T-helper 17 cell (primary cell): Measurements from ENCODE around the gene CUBN. TPM values are rescaled to one million over a fixed set of nuclear protein-coding genes. Genes with fewer than 3 reads are reported as not detected.
A peak's percentile ranks its signal among the peaks of the same experiment; 100 is the strongest.

Source experiments
- ATAC-seq: fragments of 150-1000 bp; cut with Tn5 transposase; 2 replicates; pipeline ENCODE4 v1.10.0; 2021; ENCODE audit warnings: mild to moderate bottlenecking, moderate library complexity
- DNase-seq, 3 donors: peaks; one replicate each; pipeline versions ENCODE4 v3.0.0 to v3.0.0-alpha.2; 2020 to 2021
- H3K9me3 ChIP-seq: one replicate; pipeline ENCODE4 v1.7.0; 2013; ENCODE audit warnings: low read length, mild to moderate bottlenecking; ENCODE audit not compliant: control insufficient read depth, poor library complexity, severe bottlenecking
- H3K27ac Mint-ChIP-seq: one replicate; pipeline ENCODE4 v1.8.0; 2022; ENCODE audit warnings: mild to moderate bottlenecking, moderate library complexity, mixed read lengths
- H3K27me3 Mint-ChIP-seq: one replicate; pipeline ENCODE4 v1.8.0; 2022; ENCODE audit warnings: mixed read lengths
- H3K36me3 Mint-ChIP-seq: one replicate; pipeline ENCODE4 v1.8.0; 2022; ENCODE audit warnings: low read depth, mixed read lengths
- H3K4me1 Mint-ChIP-seq: one replicate; pipeline ENCODE4 v1.8.0; 2022; ENCODE audit warnings: mild to moderate bottlenecking, mixed read lengths
- H3K4me3 Mint-ChIP-seq: one replicate; pipeline ENCODE4 v1.8.0; 2022; ENCODE audit warnings: mild to moderate bottlenecking, moderate library complexity, mixed read lengths
- total RNA-seq, 4 donors: library from RNA in 2 of 4; stranded (reverse) in 2 of 4; gene quantifications; one replicate each; pipeline ENCODE4 v1.2.3 and lab custom pipeline; 2022 to 2026

CUBN gene
- total RNA-seq, 2 donors from 2014 or later: 3.1 to 5.3 TPM

GRCh38 chr10:16952080-16952479 lies 177.5 kb downstream of the CUBN start:
- ATAC-seq (no peak), DNase-seq (no peak)
- Mint-ChIP-seq H3K4me1 (peaks cover 7% of the 10 kb centered on the region), H3K27ac (peak overlapping the region; percentile 59), H3K36me3 (no peaks in the 10 kb centered on the region), H3K27me3 (no peaks in the 10 kb centered on the region), H3K4me3 (no peak overlapping the region)
- H3K9me3 ChIP-seq: no peaks in the 10 kb centered on the region

- H3K27ac Mint-ChIP-seq: peak overlapping the region; percentile 60
- no peaks in the 10 kb centered on the region for H3K9me3 ChIP-seq
- H3K27me3 Mint-ChIP-seq: no peaks in the 10 kb centered on the region
- H3K4me1 Mint-ChIP-seq: peaks cover 5% of the 10 kb centered on the region
- H3K4me3 Mint-ChIP-seq: no peak overlapping the region
- ATAC-seq (no peak), DNase-seq (no peak)
- H3K36me3 Mint-ChIP-seq: no peaks in the 10 kb centered on the region
Observed at GRCh38 chr10:16950656-16951601, 178.7 kb downstream of the CUBN start.

GRCh38 chr10:16949816-16950215 lies 179.8 kb downstream of the CUBN start:
- DNase-seq: no peak
- Mint-ChIP-seq H3K4me1 (peaks cover 5% of the 10 kb centered on the region), H3K27me3 (no peaks in the 10 kb centered on the region), H3K27ac (no peak overlapping the region), H3K36me3 (no peaks in the 10 kb centered on the region), H3K4me3 (no peak overlapping the region)
- no peaks in the 10 kb centered on the region for H3K9me3 ChIP-seq
- no peak for ATAC-seq

GRCh38 chr10:16948361-16948760 lies 181.2 kb downstream of the CUBN start:
- H3K4me1 Mint-ChIP-seq: peaks cover 9% of the 10 kb centered on the region
- peak; percentile 91 for ATAC-seq
- H3K27ac Mint-ChIP-seq: peak overlapping the region; percentile 49

GRCh38 chr10:16947069-16947468 lies 182.5 kb downstream of the CUBN start:
- no peaks in the 10 kb centered on the region for H3K27me3 Mint-ChIP-seq
- peaks cover 6% of the 10 kb centered on the region for H3K4me1 Mint-ChIP-seq
- no peak for DNase-seq
- H3K36me3 Mint-ChIP-seq: no peaks in the 10 kb centered on the region
- peak overlapping the region; percentile 49 for H3K27ac Mint-ChIP-seq
- H3K9me3 ChIP-seq: no peaks in the 10 kb centered on the region
- no peak for ATAC-seq
- H3K4me3 Mint-ChIP-seq: no peak overlapping the region

More at GRCh38 chr10:16948361-16948760, 181.2 kb downstream of the CUBN start:
- H3K9me3 ChIP-seq: no peaks in the 10 kb centered on the region
- Mint-ChIP-seq H3K36me3 (no peaks in the 10 kb centered on the region), H3K27me3 (no peaks in the 10 kb centered on the region), H3K4me3 (no peak overlapping the region)
- peak; percentile 32 to 53 (median 45) for DNase-seq

GRCh38 chr10:16945593-16945992 lies 184.0 kb downstream of the CUBN start:
- ATAC-seq (no peak), DNase-seq (no peak)
- H3K4me3 Mint-ChIP-seq: no peak overlapping the region
- H3K36me3 Mint-ChIP-seq: no peaks in the 10 kb centered on the region
- H3K4me1 Mint-ChIP-seq: peaks cover 6% of the 10 kb centered on the region
- no peaks in the 10 kb centered on the region for H3K9me3 ChIP-seq
- no peaks in the 10 kb centered on the region for H3K27me3 Mint-ChIP-seq
- H3K27ac Mint-ChIP-seq: peak overlapping the region; percentile 83

- no peak for DNase-seq
- H3K27me3 Mint-ChIP-seq: no peaks in the 10 kb centered on the region
- no peak overlapping the region for H3K4me3 Mint-ChIP-seq
- peak; percentile 38 for ATAC-seq
- peak overlapping the region; percentile 83 for H3K27ac Mint-ChIP-seq
- H3K36me3 Mint-ChIP-seq: no peaks in the 10 kb centered on the region
- peaks cover 6% of the 10 kb centered on the region for H3K4me1 Mint-ChIP-seq
- H3K9me3 ChIP-seq: no peaks in the 10 kb centered on the region
Observed at GRCh38 chr10:16944986-16945385, 184.6 kb downstream of the CUBN start.

- DNase-seq: no peak
- H3K27me3 Mint-ChIP-seq: no peaks in the 10 kb centered on the region
- H3K9me3 ChIP-seq: no peaks in the 10 kb centered on the region
- peak overlapping the region; percentile 83 for H3K27ac Mint-ChIP-seq
- peaks cover 6% of the 10 kb centered on the region for H3K4me1 Mint-ChIP-seq
- no peak for ATAC-seq
- H3K36me3 Mint-ChIP-seq: no peaks in the 10 kb centered on the region
- H3K4me3 Mint-ChIP-seq: peak overlapping the region; percentile 32
Observed at GRCh38 chr10:16944402-16944801, 185.2 kb downstream of the CUBN start.

- DNase-seq: no peak
- no peak for ATAC-seq
- H3K4me3 Mint-ChIP-seq: no peak overlapping the region
- peaks cover 4% of the 10 kb centered on the region for H3K4me1 Mint-ChIP-seq
- no peaks in the 10 kb centered on the region for H3K9me3 ChIP-seq
- H3K36me3 Mint-ChIP-seq: no peaks in the 10 kb centered on the region
- no peaks in the 10 kb centered on the region for H3K27me3 Mint-ChIP-seq
- peak overlapping the region; percentile 83 for H3K27ac Mint-ChIP-seq
Observed at GRCh38 chr10:16943295-16944285, 186.0 kb downstream of the CUBN start.

GRCh38 chr10:16942381-16943078 lies 187.1 kb downstream of the CUBN start:
- Mint-ChIP-seq H3K27ac (peak overlapping the region; percentile 49), H3K36me3 (no peaks in the 10 kb centered on the region), H3K4me1 (peaks cover 4% of the 10 kb centered on the region), H3K4me3 (no peak overlapping the region), H3K27me3 (no peaks in the 10 kb centered on the region)
- ATAC-seq (no peak), DNase-seq (no peak)
- H3K9me3 ChIP-seq: no peaks in the 10 kb centered on the region

GRCh38 chr10:16941870-16942269 lies 187.7 kb downstream of the CUBN start:
- Mint-ChIP-seq H3K36me3 (no peaks in the 10 kb centered on the region), H3K4me1 (peaks cover 4% of the 10 kb centered on the region), H3K4me3 (peak overlapping the region; percentile 41), H3K27ac (no peak overlapping the region), H3K27me3 (no peaks in the 10 kb centered on the region)
- no peaks in the 10 kb centered on the region for H3K9me3 ChIP-seq
- DNase-seq (no peak), ATAC-seq (no peak)

- no peak for ATAC-seq
- Mint-ChIP-seq H3K36me3 (no peaks in the 10 kb centered on the region), H3K27ac (no peak overlapping the region), H3K27me3 (no peaks in the 10 kb centered on the region), H3K4me1 (peaks cover 4% of the 10 kb centered on the region), H3K4me3 (no peak overlapping the region)
- DNase-seq: no peak
- H3K9me3 ChIP-seq: no peaks in the 10 kb centered on the region
Observed at GRCh38 chr10:16941067-16941466, 188.5 kb downstream of the CUBN start.
